Activated naive CD8-positive, alpha-beta T cell treated with anti-CD3 and anti-CD28 coated beads for 36 hours (primary cell): ENCODE results near the gene NUTF2. TPM values are rescaled to one million over a fixed set of nuclear protein-coding genes. Genes with fewer than 3 reads are reported as not detected.
A peak's percentile ranks its signal among the peaks of the same experiment; 100 is the strongest.

Source experiments
- DNase-seq: peaks from one replicate; pipeline ENCODE4 v3.0.0; 2021
- H3K27ac Mint-ChIP-seq: one replicate; pipeline ENCODE4 v1.8.0; 2022; ENCODE audit warnings: mild to moderate bottlenecking, moderate library complexity, mixed read lengths
- H3K27me3 Mint-ChIP-seq: one replicate; pipeline ENCODE4 v1.8.0; 2022; ENCODE audit warnings: mild to moderate bottlenecking, mixed read lengths
- H3K36me3 Mint-ChIP-seq: one replicate; pipeline ENCODE4 v1.8.0; 2021; ENCODE audit warnings: mild to moderate bottlenecking, mixed read lengths
- H3K4me1 Mint-ChIP-seq: one replicate; pipeline ENCODE4 v1.8.0; 2021; ENCODE audit warnings: mixed read lengths
- H3K4me3 Mint-ChIP-seq: one replicate; pipeline ENCODE4 v1.8.0; 2022; ENCODE audit warnings: mild to moderate bottlenecking, moderate library complexity, mixed read lengths
- H3K9me3 Mint-ChIP-seq: one replicate; pipeline ENCODE4 v1.8.0; 2022; ENCODE audit warnings: mixed read lengths
- total RNA-seq, 2 experiments: library from RNA; stranded (reverse); gene quantifications; one replicate each; pipeline ENCODE4 v1.2.3, GENCODE V29; 2021

The NUTF2 gene
- total RNA-seq, 2 experiments from 2014 or later = 174 to 181 TPM

DNA sequence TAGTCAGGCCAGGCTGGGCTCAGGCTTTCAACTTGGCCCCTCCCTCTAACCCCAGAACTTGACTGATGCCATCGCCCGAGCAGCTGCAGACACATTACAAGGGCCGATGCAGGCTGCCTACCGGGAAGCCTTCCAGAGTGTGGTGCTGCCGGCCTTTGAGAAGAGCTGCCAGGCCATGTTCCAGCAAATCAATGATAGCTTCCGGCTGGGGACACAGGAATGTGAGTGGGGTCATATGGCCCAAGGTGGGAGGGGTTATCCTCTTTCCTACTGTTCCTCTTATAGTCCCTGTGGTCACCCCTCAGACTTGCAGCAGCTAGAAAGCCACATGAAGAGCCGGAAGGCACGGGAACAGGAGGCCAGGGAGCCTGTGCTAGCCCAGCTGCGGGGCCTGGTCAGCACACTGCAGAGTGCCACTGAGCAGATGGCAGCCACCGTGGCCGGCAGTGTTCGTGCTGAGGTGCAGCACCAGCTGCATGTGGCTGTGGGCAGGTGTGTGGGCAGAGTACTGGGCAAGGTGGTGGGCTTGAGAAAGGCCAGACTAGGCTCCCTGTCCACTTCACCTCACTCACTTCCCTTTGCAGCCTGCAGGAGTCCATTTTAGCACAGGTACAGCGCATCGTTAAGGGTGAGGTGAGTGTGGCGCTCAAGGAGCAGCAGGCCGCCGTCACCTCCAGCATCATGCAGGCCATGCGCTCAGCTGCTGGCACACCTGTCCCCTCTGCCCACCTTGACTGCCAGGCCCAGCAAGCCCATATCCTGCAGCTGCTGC lies 35.8 kb downstream of the NUTF2 start:
- Mint-ChIP-seq H3K4me1 (no peaks in the 10 kb centered on the region), H3K27ac (no peak overlapping the region), H3K27me3 (no peaks in the 10 kb centered on the region), H3K36me3 (peaks cover 18% of the 10 kb centered on the region), H3K4me3 (no peak overlapping the region), H3K9me3 (no peaks in the 10 kb centered on the region)
- no peak for DNase-seq

DNA sequence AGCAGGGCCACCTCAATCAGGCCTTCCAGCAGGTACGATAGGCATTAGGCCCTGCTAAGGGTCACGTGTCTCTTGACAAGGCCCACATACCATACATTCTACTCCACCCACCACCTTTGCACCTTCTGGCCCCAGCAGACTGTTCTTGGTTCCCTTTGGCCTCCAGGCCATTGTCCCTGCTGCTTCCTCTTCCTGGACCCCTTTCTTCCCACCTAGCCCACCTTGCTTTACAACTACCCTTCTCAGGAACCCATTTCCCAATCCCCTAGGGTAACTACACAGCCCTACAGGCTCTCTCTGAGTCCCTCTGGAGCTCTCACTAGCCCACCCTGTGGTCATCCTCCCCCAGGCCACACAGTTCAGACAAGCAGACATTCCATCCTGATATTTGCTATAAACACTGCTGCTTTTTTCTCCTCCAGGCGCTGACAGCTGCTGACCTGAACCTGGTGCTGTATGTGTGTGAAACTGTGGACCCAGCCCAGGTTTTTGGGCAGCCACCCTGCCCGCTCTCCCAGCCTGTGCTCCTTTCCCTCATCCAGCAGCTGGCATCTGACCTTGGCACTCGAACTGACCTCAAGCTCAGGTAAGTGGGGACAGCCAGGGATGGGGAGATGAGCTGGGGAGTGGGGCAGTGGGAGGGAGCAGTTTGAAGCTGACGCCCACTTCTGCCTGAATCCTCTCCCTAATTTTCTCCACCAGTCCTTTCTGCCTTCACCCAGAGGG lies 36.6 kb downstream of the NUTF2 start:
- H3K27me3 Mint-ChIP-seq = no peaks in the 10 kb centered on the region
- H3K27ac Mint-ChIP-seq = no peak overlapping the region
- no peaks in the 10 kb centered on the region for H3K9me3 Mint-ChIP-seq

DNA sequence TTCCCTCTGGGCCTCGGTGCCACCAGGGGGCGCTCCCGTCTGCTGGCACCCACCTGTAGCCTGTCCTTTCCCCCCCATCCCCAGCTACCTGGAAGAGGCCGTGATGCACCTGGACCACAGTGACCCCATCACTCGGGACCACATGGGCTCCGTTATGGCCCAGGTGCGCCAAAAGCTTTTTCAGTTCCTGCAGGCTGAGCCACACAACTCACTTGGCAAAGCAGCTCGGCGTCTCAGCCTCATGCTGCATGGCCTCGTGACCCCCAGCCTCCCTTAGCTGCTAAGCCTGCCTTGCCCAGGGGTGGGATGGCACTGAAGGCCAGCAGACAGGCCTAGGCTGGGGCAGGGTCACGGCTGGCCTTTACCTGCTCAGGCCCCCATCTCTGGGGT lies 37.1 kb downstream of the NUTF2 start:
- H3K27ac Mint-ChIP-seq = no peak overlapping the region
- H3K9me3 Mint-ChIP-seq = no peaks in the 10 kb centered on the region
- no peak overlapping the region for H3K4me3 Mint-ChIP-seq
- H3K27me3 Mint-ChIP-seq = no peaks in the 10 kb centered on the region
- peaks cover 14% of the 10 kb centered on the region for H3K36me3 Mint-ChIP-seq
- peak; percentile 76 for DNase-seq
- H3K4me1 Mint-ChIP-seq = no peaks in the 10 kb centered on the region

More for the DNA sequence above, 36.6 kb downstream of the NUTF2 start:
- no peak for DNase-seq
- Mint-ChIP-seq H3K36me3 (peaks cover 14% of the 10 kb centered on the region), H3K4me3 (no peak overlapping the region), H3K4me1 (no peaks in the 10 kb centered on the region)

DNA sequence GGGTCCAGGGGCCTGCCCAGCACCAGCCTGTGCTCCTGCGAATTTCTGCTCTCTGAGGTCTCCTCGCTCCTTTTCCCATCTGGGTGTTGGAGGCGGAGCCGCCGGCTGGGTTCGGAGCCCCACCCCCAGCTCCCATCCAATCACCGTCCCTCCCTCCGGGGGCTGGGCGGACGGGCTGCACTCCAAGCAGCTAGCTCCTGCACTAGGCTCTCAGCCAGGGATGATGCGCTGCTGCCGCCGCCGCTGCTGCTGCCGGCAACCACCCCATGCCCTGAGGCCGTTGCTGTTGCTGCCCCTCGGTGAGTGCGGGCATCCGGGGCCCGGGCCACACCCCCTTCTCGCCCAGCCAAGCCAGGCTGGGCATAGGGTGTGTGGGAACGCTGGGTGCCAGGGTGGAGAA lies 38.0 kb downstream of the NUTF2 start, which contains the start of gene NRN1L:
TSS of gene NRN1L (plus strand) at position 202 of the 400 bp plus-strand sequence. CDS start at position 221, 19 bp downstream.
- no peaks in the 10 kb centered on the region for H3K4me1 Mint-ChIP-seq
- H3K4me3 Mint-ChIP-seq = no peak within 1 kb of the TSS
- H3K27ac Mint-ChIP-seq = no peak within 1 kb of the TSS
- no peak for DNase-seq
- H3K27me3 Mint-ChIP-seq = no peaks in the 10 kb centered on the region
- H3K9me3 Mint-ChIP-seq = no peaks in the 10 kb centered on the region
- peaks cover 14% of the 10 kb centered on the region for H3K36me3 Mint-ChIP-seq

DNA sequence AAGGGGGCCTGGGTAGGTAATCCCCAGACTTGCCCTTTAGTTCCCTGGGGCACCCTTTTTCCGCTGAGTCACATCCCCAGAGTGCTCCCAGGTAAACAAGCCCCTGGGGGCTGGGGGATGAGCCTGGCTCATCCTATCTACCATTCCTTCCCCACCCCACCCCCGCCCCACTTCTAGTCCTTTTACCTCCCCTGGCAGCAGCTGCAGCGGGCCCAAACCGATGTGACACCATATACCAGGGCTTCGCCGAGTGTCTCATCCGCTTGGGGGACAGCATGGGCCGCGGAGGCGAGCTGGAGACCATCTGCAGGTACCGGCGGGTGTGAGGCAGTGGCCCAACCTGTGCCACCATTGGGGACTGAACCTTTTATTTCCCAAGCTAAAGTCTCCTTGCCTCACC lies 38.8 kb downstream of the NUTF2 start:
- Mint-ChIP-seq H3K9me3 (no peaks in the 10 kb centered on the region), H3K4me3 (no peak overlapping the region), H3K36me3 (peaks cover 10% of the 10 kb centered on the region), H3K4me1 (no peaks in the 10 kb centered on the region), H3K27me3 (no peaks in the 10 kb centered on the region), H3K27ac (no peak overlapping the region)
- DNase-seq = no peak

DNA sequence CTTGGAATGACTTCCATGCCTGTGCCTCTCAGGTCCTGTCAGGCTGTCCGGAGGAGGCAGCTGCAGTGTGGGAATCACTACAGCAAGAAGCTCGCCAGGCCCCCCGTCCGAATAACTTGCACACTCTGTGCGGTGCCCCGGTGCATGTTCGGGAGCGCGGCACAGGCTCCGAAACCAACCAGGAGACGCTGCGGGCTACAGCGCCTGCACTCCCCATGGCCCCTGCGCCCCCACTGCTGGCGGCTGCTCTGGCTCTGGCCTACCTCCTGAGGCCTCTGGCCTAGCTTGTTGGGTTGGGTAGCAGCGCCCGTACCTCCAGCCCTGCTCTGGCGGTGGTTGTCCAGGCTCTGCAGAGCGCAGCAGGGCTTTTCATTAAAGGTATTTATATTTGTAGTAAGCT lies 39.2 kb downstream of the NUTF2 start:
- H3K27me3 Mint-ChIP-seq = no peaks in the 10 kb centered on the region
- H3K36me3 Mint-ChIP-seq = peaks cover 10% of the 10 kb centered on the region
- no peak for DNase-seq
- H3K9me3 Mint-ChIP-seq = no peaks in the 10 kb centered on the region
- H3K27ac Mint-ChIP-seq = no peak overlapping the region
- no peaks in the 10 kb centered on the region for H3K4me1 Mint-ChIP-seq
- no peak overlapping the region for H3K4me3 Mint-ChIP-seq

DNA sequence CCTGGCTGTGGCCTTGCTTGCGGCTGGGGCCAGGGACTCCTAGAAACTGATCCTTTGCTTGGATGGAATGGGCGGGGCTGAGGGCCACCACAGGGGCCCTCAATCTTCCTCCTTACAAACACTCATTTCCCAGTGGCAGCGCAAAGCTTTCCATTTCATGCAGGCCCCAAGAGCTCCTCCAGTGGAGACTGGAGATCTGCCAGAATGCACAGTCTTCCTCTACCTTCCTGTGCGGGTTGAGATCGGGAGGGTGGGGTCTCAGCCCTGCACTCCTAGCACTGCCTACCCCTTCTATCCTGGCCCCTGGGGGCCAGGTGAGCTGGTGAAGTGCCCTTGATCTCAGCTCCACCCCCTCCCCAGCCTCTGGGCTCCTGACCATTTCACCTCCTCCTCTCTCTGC lies 39.7 kb downstream of the NUTF2 start:
- H3K4me1 Mint-ChIP-seq = no peaks in the 10 kb centered on the region
- no peaks in the 10 kb centered on the region for H3K27me3 Mint-ChIP-seq
- no peaks in the 10 kb centered on the region for H3K9me3 Mint-ChIP-seq
- peaks cover 10% of the 10 kb centered on the region for H3K36me3 Mint-ChIP-seq
- peak overlapping the region; percentile 67 for H3K27ac Mint-ChIP-seq
- no peak for DNase-seq
- no peak overlapping the region for H3K4me3 Mint-ChIP-seq

DNA sequence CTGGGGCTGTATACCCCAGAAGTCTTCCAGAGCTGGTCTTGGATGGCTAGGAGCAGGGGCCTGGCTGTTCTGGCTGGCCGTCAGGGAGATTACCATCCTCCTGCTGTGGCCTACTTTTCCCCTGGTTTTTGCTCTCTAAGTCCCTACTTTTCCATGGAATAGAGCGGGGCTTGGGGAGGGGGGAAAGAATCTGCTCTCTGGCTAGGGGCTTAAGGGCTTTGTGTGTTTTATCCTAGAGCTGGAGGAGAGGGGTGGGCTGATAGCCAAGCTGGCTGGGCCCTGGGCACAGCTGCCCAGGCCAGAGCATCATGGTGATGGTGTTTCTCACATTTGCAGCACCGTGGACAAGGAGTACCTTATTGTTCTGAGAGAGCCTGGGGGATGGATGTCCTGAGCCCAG lies 41.6 kb downstream of the NUTF2 start:
- Mint-ChIP-seq H3K27ac (no peak overlapping the region), H3K27me3 (no peaks in the 10 kb centered on the region), H3K36me3 (peaks cover 9% of the 10 kb centered on the region)

DNA sequence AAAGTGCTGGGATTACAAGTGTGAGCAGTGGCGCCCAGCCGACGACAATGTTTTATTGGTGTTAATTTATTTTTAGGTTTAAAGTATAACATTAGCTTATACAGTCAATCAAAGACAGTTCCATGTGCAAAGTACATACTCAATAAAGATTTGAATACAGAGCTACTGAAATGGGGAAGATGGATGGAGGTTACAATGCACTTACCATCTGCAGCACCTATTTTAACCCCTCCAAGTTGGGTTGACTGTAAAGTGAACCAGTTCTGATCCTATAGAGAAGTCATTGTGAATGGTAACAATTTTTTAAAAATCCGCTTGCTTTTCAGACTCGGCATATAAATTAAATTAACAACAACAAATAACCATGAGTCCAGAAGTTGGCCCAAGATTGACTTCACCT lies 45.6 kb downstream of the NUTF2 start:
- Mint-ChIP-seq H3K4me3 (peak overlapping the region; percentile 81), H3K36me3 (no peaks in the 10 kb centered on the region), H3K27ac (peak overlapping the region; percentile 46), H3K27me3 (no peaks in the 10 kb centered on the region), H3K9me3 (no peaks in the 10 kb centered on the region), H3K4me1 (peaks cover 19% of the 10 kb centered on the region)
- no peak for DNase-seq

More for the DNA sequence above, 41.6 kb downstream of the NUTF2 start:
- DNase-seq = no peak
- no peaks in the 10 kb centered on the region for H3K9me3 Mint-ChIP-seq
- no peak overlapping the region for H3K4me3 Mint-ChIP-seq
- H3K4me1 Mint-ChIP-seq = peaks cover 7% of the 10 kb centered on the region

DNA sequence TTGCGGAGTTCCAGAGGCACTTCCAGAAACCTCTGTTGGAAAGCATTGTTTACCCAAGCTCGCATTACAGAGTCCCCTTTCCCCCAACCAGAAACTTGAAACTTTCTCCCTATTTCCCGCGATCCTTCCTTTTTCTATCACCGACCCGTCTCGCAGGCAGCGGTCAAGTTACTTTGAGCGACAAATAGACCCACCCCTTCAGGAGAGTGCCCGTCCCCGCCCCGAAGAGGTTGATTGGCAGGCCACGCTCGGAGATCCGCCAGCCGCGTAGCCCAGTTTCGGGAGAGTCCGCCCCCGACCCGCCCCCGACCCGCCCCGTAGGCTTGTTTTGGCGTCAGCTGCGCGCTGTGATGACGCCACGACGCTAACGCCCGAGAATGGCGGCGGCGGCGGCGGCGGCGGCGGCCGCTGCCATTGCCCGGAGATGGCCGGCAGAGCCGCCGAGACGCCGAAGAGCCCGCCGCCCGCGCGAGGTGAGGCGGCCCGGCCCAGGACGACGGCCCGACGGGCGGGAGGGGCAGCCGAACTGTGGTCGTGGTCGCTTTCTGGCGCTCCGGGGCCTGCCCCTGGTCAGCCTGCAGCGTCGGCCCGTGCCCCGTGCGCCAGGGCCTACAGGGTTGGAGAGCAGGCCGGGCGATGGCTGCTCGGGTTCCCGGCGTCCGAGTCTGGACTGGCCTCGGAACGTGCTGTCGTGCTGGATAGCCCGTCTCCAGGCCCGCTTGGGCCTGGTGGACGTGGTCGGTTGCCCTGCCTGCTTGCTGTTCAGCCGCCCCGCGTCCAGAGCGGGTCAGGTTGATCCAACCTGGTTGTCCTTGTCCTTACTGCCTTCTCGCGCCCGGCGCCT lies 46.4 kb downstream of the NUTF2 start, which contains the start of gene PSKH1:
TSS of gene PSKH1 (plus strand) at position 356 of the 844 bp plus-strand sequence. CDS start 15,496 bp downstream, outside the sequence.
- no peaks in the 10 kb centered on the region for H3K27me3 Mint-ChIP-seq
- no peaks in the 10 kb centered on the region for H3K9me3 Mint-ChIP-seq
- peak within 1 kb of the TSS; percentile 97 for H3K4me3 Mint-ChIP-seq
- peak within 1 kb of the TSS; percentile 93 for H3K27ac Mint-ChIP-seq
- H3K36me3 Mint-ChIP-seq = no peaks in the 10 kb centered on the region
- peaks cover 19% of the 10 kb centered on the region for H3K4me1 Mint-ChIP-seq
- DNase-seq = peak; percentile 93

DNA sequence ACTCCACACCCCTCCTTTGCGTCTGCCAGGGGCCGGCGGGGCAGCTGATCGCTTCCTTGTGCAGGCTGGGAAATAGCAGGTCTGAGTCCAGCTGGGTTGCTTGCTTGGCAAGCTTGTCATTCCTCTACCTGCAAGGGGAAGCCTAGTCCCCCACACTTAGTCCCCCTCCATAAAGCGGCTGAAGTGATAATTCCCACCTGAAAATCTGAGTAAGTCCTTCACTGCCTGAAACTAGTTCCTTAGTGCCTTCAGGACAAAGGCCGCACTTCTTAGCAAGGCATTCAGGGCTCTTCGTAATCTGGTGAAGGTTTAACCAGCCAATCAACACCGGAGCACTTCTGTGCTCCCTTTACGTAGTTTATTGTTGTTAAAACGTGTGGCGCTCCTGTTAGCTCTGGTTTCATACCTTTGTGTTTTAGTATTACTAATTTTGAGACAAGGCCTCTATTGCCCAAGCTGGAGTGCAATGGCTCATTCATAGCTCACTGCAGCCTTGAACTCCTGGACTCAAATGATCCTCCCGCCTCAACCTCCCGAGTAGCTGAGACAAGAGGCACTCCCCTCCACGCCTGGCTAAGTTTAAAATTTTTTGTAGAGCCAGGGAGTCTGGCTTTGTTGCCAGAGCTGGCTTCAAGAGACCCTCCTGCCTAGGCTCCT lies 47.1 kb downstream of the NUTF2 start:
- H3K36me3 Mint-ChIP-seq = no peaks in the 10 kb centered on the region
- no peak for DNase-seq
- H3K4me1 Mint-ChIP-seq = peaks cover 22% of the 10 kb centered on the region
- peak overlapping the region; percentile 97 for H3K4me3 Mint-ChIP-seq
- no peaks in the 10 kb centered on the region for H3K27me3 Mint-ChIP-seq
- H3K9me3 Mint-ChIP-seq = no peaks in the 10 kb centered on the region
- H3K27ac Mint-ChIP-seq = peak overlapping the region; percentile 93

DNA sequence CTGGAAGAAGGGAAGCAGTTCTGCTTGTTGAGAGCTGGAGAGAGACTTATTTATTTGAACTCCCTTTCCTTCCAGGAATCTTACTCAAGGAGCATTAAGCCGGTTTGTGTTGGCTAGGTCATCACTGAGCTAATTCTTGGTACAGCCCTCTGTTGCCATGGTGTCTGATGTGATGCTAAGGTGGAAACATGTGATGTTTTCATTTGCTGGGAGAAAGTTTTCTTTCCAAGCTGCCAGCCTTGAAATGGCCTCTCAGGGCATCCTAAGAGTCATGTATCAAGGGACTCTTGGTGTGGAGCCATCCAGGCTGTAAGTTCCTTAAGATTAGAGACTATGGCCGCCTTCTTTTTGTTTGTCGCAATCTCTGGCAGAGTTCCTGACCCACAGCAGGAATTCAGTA lies 50.5 kb downstream of the NUTF2 start:
- Mint-ChIP-seq H3K27ac (no peak overlapping the region), H3K27me3 (no peaks in the 10 kb centered on the region), H3K9me3 (no peaks in the 10 kb centered on the region), H3K36me3 (no peaks in the 10 kb centered on the region), H3K4me3 (no peak overlapping the region), H3K4me1 (peaks cover 24% of the 10 kb centered on the region)
- DNase-seq = no peak

DNA sequence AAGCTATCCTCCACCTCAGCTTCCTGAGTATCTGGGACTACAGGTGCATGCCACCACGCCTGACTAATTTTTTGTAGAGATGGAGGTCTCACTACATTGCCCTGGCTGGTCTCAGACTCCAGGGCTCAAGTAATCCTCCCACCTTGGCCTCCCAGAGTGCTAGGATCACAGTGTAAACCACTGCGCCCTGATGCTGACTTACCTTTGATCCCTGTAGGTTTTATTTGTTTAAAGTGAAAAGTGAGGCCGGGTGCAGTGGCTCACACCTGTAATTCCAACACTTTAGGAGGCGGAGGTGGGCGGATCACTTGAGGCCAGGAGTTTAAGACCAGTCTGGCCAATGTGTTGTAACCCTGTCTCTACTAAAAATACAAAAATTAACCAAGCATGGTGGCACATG lies 55.0 kb downstream of the NUTF2 start:
- H3K9me3 Mint-ChIP-seq = no peaks in the 10 kb centered on the region
- no peak overlapping the region for H3K27ac Mint-ChIP-seq
- peaks cover 6% of the 10 kb centered on the region for H3K36me3 Mint-ChIP-seq
- H3K4me3 Mint-ChIP-seq = no peak overlapping the region
- peaks cover 7% of the 10 kb centered on the region for H3K4me1 Mint-ChIP-seq
- no peak for DNase-seq
- H3K27me3 Mint-ChIP-seq = no peaks in the 10 kb centered on the region

DNA sequence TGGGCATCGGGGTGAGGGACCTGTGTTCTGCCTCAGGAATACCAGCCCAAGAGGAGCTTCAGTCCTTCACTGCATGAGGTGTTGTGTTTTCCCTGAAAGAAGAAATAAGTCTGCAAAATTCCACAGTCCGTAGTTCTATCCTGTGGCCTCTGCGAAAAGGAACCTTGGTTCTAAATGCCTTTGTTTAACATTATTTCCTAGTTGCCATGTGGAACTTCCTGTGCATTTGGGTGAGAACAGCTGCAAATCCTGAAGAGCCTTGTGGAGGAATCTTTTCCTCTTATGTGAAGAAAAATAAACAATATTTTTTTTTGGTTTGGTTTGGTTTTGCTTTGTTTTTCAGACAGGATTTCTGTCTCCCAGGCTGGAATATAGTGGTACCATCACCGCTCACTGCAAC lies 56.1 kb downstream of the NUTF2 start:
- Mint-ChIP-seq H3K27ac (no peak overlapping the region), H3K4me1 (peaks cover 11% of the 10 kb centered on the region), H3K9me3 (no peaks in the 10 kb centered on the region), H3K4me3 (no peak overlapping the region), H3K36me3 (peaks cover 6% of the 10 kb centered on the region), H3K27me3 (no peaks in the 10 kb centered on the region)
- no peak for DNase-seq
